ENCODE measurements around the gene C1R. TPM values are rescaled to one million over a fixed set of nuclear protein-coding genes. Genes with fewer than 3 reads are reported as not detected.

C1R gene
- total and polyA plus RNA-seq, 8 donors, result 20.2 to 212 (median 60.5) TPM

- intact Hi-C loops (cut with DNase I), result no loop called here
- FAIRE-seq (no peak), DNase-seq (peak in 5 of 6 donors; percentile 55 to 81 (median 71)), ATAC-seq (peak; percentile 55 to 83 (median 76))
- TF ChIP-seq, protein P1, sequence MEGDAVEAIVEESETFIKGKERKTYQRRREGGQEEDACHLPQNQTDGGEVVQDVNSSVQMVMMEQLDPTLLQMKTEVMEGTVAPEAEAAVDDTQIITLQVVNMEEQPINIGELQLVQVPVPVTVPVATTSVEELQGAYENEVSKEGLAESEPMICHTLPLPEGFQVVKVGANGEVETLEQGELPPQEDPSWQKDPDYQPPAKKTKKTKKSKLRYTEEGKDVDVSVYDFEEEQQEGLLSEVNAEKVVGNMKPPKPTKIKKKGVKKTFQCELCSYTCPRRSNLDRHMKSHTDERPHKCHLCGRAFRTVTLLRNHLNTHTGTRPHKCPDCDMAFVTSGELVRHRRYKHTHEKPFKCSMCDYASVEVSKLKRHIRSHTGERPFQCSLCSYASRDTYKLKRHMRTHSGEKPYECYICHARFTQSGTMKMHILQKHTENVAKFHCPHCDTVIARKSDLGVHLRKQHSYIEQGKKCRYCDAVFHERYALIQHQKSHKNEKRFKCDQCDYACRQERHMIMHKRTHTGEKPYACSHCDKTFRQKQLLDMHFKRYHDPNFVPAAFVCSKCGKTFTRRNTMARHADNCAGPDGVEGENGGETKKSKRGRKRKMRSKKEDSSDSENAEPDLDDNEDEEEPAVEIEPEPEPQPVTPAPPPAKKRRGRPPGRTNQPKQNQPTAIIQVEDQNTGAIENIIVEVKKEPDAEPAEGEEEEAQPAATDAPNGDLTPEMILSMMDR (IDR thresholded peaks at IDR 0.05), result no peak
- peaks cover 0 to 6% (median 5%) of the 10 kb centered on the region in 3 donors for H3K4me1 ChIP-seq
- H3K27ac ChIP-seq, result peak overlapping the region in 3 of 4 donors; percentile 8 to 73 (median 62)
- WGBS, 2 donors, result 2 to 3% methylated on average over 29 to 32 of the region's 32 CpGs
- no peaks in the 10 kb centered on the region for H3K36me3 ChIP-seq
- no peaks in the 10 kb centered on the region for H3K9me3 ChIP-seq
- H3K27me3 ChIP-seq, result no peaks in the 10 kb centered on the region
- peak overlapping the region; percentile 26 to 74 (median 72) for H3K4me3 ChIP-seq
These were observed 38.7 kb upstream of the C1R start for GRCh38 chr12:7130701-7131501.

DNA sequence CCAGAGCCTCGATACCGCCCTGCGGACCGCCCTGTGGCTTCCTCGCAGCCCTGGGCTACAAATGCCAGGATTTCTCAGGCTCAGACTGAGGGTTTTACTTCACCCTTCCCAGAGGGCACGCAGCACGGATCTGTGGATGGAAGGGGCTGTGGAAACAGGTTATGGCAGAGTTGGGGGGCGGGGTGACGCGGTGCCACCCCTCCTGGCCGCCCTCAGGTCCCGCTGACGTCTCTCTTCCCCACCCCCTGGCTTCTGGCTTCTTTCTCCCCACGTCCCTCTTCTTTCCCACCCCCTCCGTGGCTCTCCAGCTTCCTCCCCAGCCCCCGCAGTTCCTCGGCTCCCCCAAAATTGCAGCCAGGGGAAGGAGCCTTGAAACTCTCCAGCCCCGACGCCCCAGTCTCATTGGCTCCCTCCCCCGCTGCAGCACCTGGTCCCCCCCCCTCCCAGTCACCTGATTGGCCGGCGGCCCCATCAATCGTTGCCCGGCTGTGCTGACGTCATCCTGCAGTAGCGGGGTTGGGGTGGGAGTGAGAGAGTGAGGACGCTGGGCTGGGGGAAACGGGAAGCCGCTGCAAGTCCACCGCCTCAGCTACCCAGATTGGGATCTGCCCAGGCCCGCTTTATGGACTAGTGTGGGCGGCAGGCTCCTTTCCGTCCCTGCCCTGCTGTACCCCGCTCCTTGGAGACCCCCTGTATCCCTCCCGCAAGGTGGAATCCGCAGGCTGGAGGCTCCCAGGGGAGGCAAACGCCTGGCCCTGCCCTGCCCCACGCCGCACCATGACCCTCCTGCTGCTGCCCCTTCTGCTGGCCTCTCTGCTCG is 37.8 kb upstream of the C1R start, which contains the start of gene CLSTN3:
TSS of gene CLSTN3 (plus strand) at position 500 of the 820 bp plus-strand sequence. CDS start at position 778, 278 bp downstream.
- peak within 1 kb of the TSS in 3 of 4 donors; percentile 15 to 73 (median 62) for H3K27ac ChIP-seq
- ATAC-seq, result peak; percentile 90 to 94 (median 93)
- FAIRE-seq, result no peak
- intact Hi-C loops (cut with DNase I), result no loop called here
- no peaks in the 10 kb centered on the region for H3K9me3 ChIP-seq
- peaks cover 0 to 6% (median 5%) of the 10 kb centered on the region in 3 donors for H3K4me1 ChIP-seq
- TF ChIP-seq, protein P1 (IDR thresholded peaks at IDR 0.05), result no peak
- no peaks in the 10 kb centered on the region for H3K27me3 ChIP-seq
- DNase-seq, result peak; percentile 79 to 94 (median 86)
- H3K36me3 ChIP-seq, result no peaks in the 10 kb centered on the region
- WGBS, 2 donors, result 1% methylated on average over 31 to 40 of the region's 40 CpGs
- peak within 1 kb of the TSS; percentile 26 to 74 (median 72) for H3K4me3 ChIP-seq

DNA sequence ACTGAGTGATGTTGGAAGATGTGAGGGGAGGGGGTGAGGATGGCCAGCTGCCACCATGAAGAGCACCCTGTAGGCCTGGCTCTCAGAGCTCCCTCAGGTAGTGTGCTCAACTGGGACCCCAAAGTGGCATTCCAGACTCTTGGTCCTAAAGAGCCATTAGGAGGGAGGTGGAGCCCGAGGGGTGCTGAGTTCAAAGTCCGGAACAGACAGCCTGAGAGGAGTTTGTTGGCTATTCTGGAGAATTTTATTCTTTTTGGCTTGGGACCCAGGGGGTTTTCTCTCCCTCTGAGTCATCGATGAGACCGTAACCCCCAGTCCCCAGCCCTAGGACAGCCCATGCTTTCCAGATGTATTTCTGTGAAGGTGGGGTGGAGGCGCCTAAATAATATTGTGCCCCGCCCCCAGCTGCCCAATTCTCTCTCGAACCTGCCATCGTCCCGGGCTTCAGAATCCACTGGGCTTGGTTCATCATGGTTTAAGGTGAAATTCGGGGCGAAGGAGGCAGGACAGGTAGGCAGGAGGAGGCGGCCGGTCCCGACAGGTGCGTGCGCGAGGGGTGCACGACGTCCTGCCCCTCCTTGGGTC is 37.1 kb upstream of the C1R start:
- H3K4me1 ChIP-seq, result peaks cover 0 to 6% (median 5%) of the 10 kb centered on the region in 3 donors
- no peaks in the 10 kb centered on the region for H3K36me3 ChIP-seq
- ATAC-seq (peak in 2 of 4 donors; percentile 1 to 4), FAIRE-seq (no peak), DNase-seq (no peak)
- peak overlapping the region in 3 of 4 donors; percentile 15 to 73 (median 62) for H3K27ac ChIP-seq
- no peaks in the 10 kb centered on the region for H3K9me3 ChIP-seq
- no peaks in the 10 kb centered on the region for H3K27me3 ChIP-seq
- intact Hi-C loops (cut with DNase I), result no loop called here
- peak overlapping the region; percentile 26 to 74 (median 72) for H3K4me3 ChIP-seq
- WGBS, 2 donors, result 3% methylated on average over 19 of the region's 19 CpGs
- TF ChIP-seq, protein P1 (IDR thresholded peaks at IDR 0.05), result no peak

DNA sequence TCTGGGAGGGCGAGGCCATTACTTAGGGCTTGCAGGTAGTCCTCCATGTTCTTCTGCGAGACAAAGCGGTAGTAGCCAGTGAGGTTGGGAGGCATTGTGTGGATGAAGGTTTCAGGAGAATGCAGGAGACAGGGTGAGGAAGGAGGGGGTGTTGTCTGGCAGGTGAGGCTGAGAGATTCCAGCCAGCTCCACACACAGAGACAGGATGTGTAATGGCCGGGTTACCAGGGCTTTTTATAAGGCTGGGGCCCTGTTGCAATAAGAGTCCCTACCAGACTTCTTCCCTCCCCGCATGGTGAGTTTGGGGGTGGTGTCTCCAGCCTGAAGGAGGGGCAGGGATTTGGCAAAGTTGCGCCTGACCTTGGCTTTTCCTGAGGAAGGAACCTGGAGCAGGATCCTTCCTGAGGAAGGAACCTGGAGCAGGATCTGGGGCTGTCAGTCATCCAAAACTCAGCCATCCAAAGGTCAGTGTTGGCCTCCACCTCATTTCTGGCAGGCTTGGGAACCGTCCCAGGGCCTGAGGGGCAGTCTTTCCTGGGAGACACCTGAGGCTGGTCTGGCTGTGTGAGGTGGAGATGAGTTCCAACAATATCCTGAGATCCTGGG is 36.5 kb upstream of the C1R start, which contains the start of gene RBP5:
TSS of gene RBP5 (minus strand) at position 209 of the 606 bp plus-strand sequence. CDS start at position 95, 114 bp downstream.
- DNase-seq (no peak), ATAC-seq (no peak), FAIRE-seq (no peak)
- intact Hi-C loops (cut with DNase I), result no loop called here
- H3K27me3 ChIP-seq, result no peaks in the 10 kb centered on the region
- H3K27ac ChIP-seq, result peak within 1 kb of the TSS in 3 of 4 donors; percentile 15 to 73 (median 62)
- TF ChIP-seq, protein P1 (IDR thresholded peaks at IDR 0.05), result no peak
- H3K4me3 ChIP-seq, result peak within 1 kb of the TSS; percentile 26 to 74 (median 72)
- H3K4me1 ChIP-seq, result peaks cover 0 to 6% (median 5%) of the 10 kb centered on the region in 3 donors
- 59 to 63% methylated on average over 7 of the region's 7 CpGs for WGBS, 2 donors
- H3K9me3 ChIP-seq, result no peaks in the 10 kb centered on the region
- no peaks in the 10 kb centered on the region for H3K36me3 ChIP-seq

Measured in pancreas (tissue), 10 donors.